Activated CD8-positive, alpha-beta memory T cell treated with anti-CD3 and anti-CD28 coated beads, Interleukin-2, amount 50 U/mL, for 48 hours (primary cell): ENCODE data around the gene SPG21.
A peak's percentile ranks its signal among the peaks of the same experiment; 100 is the strongest.
"Not testable (repeated sequence)": the region's sequence is repeated elsewhere in the genome, so short reads cannot be mapped to it uniquely, and the experiment has no call there.

Experiments
- DNase-seq: peaks from one replicate; pipeline ENCODE4 v3.0.0-alpha.2; 2020

The SPG21 gene, protein sequence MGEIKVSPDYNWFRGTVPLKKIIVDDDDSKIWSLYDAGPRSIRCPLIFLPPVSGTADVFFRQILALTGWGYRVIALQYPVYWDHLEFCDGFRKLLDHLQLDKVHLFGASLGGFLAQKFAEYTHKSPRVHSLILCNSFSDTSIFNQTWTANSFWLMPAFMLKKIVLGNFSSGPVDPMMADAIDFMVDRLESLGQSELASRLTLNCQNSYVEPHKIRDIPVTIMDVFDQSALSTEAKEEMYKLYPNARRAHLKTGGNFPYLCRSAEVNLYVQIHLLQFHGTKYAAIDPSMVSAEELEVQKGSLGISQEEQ

GRCh38 chr15:64989416-64990167 lies at the start of gene SPG21:
TSS of gene SPG21 (minus strand) at chr15:64989914. CDS start at chr15:64983569, 6,345 bp downstream.
- DNase-seq, result peak; percentile 95

DNA sequence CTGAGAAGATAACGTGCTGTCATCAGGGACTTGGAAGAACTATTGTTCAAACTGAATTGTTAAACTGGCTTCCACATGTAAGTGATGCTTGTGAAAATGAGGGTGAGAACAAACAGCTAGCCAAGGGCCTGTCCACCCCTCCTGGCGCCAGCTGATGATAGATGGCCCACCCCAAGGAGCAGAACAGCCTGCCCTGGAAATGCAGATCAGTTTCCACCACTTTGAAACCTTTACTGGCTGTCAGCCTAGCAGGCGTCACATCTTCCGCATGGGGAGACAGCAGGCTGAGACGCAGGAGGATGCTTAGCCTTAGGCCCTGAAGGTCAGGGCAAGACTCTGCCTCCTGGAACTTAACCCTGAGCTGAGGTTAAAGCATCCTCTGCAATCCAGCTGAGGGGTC lies 49.1 kb upstream of the SPG21 start:
- no peak for DNase-seq

GRCh38 chr15:65038428-65038827 lies 48.7 kb upstream of the SPG21 start:
- no peak for DNase-seq

- DNase-seq, result no peak
Observed at GRCh38 chr15:65037309-65037708, 47.6 kb upstream of the SPG21 start.

GRCh38 chr15:65034719-65035118 lies 45.0 kb upstream of the SPG21 start:
- no peak for DNase-seq

GRCh38 chr15:65033659-65034269 lies 44.0 kb upstream of the SPG21 start:
- no peak for DNase-seq

DNA sequence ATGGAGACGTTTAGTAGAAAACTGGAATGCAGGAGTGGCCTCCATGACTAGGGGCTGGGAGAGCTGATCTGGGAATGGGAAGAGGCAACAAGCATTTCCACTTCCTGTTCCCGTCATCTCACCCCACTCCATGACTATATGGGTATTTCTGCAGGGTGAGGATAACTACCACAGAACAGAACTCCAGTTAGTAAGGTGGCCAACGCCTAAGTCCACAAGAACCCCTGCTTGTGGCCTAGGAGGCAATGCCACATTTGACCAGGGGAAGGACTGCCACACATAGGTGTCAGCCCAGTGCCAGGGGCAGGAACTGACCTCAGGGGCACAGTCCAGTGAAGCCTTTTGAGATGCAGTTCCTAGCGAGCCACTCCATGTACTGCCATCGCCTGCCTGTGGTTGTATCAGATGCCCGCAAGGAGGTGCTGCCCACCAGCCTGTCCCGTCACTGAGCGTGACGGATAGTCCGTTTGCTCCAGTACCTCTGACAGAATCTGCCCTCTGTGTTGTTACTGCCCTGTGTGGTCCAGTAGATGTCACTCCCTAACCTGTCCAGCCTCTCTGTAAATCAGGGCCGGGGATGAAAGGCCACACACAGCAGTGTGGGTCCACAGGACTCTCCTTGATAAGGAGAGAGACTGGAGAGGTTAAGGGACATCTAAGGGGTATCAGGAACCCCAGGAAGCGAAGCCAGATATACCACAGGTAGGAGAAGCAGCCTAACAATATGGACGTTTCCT lies 43.3 kb upstream of the SPG21 start:
- DNase-seq, result peak; percentile 68

- DNase-seq, result no peak
Observed at GRCh38 chr15:65029736-65030208, 40.1 kb upstream of the SPG21 start.

DNA sequence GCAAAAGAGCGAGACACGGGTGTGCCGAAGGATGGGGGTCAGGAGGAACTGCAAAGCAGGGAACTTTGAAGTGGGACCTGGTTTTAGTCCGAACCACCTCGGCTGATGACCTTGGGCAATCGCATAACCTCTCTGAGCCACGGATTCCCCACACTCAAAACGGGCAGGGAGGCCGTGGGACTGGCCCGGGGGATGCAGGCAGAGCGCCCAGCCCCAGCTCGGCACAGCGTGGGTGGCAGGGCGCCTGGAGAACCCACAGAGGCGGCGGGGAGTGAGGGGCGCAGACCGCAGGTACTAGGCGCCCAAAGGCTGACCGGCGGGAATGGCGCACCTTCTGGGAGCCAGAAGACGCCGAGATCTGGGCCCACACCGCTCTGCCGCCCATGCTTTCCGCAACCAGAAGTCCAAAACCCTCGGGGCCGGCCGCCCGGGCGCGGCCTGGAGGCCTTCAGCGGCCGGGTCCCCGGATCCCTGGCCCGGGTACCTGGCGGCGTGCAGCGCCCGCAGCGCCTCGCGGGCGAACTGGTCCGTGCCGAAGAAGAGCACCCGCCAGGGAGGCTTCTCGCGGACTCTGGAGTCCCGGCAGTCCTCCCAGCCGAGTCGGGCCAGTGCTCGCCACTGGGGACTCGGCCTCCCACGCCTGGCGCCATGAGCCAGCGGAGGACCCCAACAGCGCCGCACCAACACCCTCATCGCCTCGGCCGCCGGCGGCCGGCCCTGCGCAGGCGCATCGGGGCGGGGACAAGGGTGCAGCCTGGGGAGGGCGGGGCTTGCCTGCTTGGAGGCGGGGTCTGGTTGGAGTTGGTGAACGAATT lies 39.4 kb upstream of the SPG21 start, which contains the start of gene MTFMT:
Gene MTFMT, minus strand, starts transcription at position 719 of the 815 bp plus-strand sequence. Its CDS starts 26 bp downstream, at position 693.
- peak; percentile 97 for DNase-seq

DNA sequence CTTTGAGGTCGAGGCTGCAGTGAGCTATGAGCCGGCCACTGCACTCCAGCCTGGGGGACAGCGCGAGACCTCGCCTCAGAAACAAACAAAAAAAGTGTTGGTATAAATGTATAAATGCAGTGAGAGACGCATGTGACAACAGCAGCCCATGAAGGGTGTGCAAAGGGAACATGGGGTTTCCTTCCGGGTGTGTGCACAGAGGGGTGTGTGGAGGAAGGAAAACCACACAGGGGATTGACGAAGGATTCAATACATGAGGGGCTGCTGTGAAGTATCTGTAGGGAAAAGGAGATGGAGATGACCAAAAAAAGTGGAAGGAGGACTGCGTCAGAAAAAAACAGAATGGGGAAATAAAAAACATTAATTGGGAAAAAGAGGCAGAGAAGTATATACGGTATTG lies 38.6 kb upstream of the SPG21 start:
- no peak for DNase-seq

GRCh38 chr15:65027593-65027992 lies 37.9 kb upstream of the SPG21 start:
- no peak for DNase-seq

- DNase-seq, result no peak
Observed at GRCh38 chr15:65026756-65027155, 37.0 kb upstream of the SPG21 start.

GRCh38 chr15:65021488-65021887 lies 31.8 kb upstream of the SPG21 start:
- DNase-seq, result no peak

DNA sequence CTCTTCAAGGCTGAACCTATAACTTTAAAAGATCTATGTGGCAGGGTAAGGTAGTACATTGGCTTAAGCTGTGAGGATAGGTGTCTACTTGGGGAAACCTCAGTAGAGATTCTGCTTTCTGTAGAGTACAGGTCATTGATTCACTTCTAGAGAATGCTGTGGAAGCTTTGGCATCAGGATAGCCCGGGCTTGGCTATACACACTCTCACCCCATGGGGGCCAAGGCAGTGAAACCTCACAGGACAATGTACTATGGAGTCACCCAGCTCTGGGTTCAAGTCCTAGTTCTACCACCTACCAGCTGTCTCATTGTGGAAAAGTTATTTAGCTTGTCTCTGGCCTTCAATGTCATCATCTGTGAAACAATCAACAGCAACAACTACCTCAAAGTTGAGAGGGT lies 30.7 kb upstream of the SPG21 start:
- DNase-seq, result no peak

DNA sequence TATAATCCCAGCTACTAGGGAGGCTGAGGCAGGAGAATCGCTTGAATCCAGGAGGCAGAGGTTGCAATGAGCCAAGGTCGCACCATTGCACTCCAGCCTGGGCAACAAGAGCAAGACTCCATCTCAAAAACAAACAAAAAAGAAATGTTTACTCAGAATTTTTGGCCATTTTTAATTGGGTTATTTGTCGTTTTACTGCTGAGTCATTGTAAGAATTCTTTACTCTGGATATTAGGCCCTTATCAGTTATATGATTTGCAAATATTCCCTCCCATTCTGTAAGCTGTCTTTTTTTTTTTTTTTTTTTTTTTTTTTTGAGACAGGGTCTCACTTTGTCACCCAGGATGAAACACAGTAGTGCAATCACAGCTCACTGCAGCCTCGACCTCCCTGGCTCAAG lies 21.5 kb upstream of the SPG21 start:
- DNase-seq, result not testable (repeated sequence)

DNA sequence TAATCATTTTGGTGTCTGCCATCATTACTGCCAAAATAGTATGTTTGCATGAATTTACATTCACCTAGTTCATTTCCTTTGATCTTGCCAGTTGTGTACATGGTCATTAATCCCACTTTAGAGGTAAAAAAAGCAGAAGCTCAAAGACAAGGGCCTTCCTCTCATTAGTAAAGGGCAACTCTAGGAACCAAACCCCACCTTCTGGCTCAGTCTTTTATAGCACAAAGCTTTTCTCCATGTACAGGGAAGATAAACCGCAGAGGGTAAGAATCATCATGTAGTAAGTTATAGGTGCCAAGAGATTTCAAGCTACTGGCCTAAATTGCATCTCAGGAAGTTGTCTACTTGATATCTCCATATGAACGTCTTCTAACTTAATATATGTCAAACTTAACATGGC lies 19.3 kb upstream of the SPG21 start:
- DNase-seq, result no peak

DNA sequence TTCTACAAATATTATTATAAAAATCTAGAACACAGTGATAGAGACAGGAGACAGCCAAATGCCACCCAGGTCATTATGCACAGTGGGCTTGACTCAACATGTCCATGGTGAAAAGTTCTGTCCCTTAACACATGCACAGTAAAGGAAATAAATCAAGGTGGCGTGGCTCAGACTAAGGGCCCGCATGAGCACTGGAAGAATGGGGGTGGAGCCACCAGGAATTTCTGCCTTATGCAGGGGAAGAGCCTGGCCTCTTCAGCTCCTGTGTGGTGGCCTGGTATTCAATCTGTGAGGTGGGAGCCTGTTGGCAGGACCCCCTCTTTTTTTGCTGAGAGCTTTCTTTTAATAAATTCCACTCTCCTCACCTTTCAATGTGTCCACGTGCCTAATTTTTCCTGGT lies 17.2 kb upstream of the SPG21 start:
- DNase-seq, result no peak

DNA sequence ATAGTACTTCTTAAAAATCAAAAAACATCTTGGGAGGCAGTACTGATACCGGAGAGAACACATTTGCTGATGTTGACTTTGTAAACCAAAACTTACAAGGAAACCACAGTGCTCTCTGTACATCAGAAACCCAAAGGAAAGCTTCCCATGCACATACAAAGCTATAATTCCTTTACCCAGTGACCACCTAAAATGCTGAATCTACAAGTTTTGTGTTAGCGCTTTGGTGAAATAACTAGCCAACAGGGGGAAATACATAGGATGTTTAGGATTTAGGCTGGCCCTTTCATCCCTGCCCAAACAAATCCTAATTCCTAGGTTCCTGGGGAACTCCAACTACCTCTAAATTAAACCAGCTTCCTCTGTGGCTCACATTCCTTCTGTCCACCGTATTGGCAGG lies 15.3 kb upstream of the SPG21 start:
- DNase-seq, result no peak

DNA sequence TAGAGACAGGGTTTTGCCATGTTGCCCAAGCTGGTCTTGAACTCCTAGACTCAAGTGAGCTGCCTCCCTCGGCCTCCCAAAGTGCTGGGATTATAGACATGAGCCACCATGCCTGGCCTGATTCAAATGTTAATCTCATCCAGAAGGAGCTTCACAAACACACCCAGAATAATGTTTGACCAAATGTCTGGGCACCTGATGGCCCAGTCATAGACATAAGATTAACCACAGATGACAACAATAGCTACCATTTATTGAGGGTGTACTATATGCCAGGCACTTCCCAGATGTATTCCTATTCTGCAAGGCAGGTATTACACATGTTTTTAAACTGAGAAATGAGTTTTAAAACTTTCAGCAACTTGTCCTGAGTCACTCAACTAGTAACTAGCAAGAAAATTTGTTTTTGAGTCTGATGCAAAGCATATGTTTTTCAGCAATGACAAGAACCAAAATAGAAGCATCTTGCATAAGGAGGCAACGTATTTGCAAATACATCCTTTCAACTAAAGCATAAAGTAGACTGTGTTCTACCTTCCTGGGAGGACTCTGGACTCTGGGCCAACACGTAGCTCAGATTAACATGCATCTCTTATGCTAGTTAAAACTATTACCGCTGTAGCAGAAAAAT lies 8.1 kb upstream of the SPG21 start:
- DNase-seq, result no peak

- DNase-seq, result no peak
Observed at GRCh38 chr15:64997066-64997465, 7.4 kb upstream of the SPG21 start.

DNA sequence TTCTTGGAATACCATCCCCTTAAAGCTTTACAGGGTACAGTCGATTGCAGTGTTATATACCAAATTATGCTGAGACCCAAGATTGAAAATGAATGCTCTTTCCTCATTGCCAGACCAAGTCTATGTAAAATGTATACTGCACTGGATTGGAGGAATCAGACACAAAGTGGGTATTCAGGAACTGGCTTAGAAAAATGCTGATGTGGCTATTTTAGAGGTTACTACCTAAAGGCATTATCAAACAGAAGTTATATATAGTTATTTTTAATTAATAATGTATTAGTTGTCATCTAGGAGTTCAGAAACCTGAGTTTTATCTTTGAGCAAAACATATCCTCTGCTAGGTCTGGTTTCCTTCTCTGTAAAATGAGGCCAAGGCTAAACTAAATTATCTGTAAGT lies 3.6 kb upstream of the SPG21 start:
- DNase-seq, result no peak
